Umbilical cord (tissue), 2 donors: ENCODE results near the gene ZNF175. TPM values are rescaled to one million over a fixed set of nuclear protein-coding genes. Genes with fewer than 3 reads are reported as not detected.
"Not testable (repeated sequence)": the region's sequence is repeated elsewhere in the genome, so short reads cannot be mapped to it uniquely, and the experiment has no call there.

Source experiments
- DNase-seq: peaks from one replicate; pipeline ENCODE4 v3.0.0-alpha.2; 2015; ENCODE audit warnings: low spot score
- total RNA-seq: library from RNA; depleted of rRNA; stranded (reverse); fragments of >200 nt; gene quantifications from one replicate; pipeline ENCODE4 v1.2.3, GENCODE V29; 2014; ENCODE audit warnings: low replicate concordance; ENCODE audit not compliant: insufficient read depth

ZNF175 gene
- total RNA-seq, 1 donor from 2014 or later = 17.3 TPM

- no peak for DNase-seq
Observed at GRCh38 chr19:51627491-51628138, 56.5 kb downstream of the ZNF175 start.

GRCh38 chr19:51628153-51628939, 57.3 kb downstream of the ZNF175 start:
- no peak for DNase-seq

GRCh38 chr19:51630315-51630714, 59.2 kb downstream of the ZNF175 start, which contains the start of gene SIGLEC5:
TSS of gene SIGLEC5 (minus strand) at chr19:51630401. CDS start at chr19:51630335, 66 bp downstream.
- not testable (repeated sequence) for DNase-seq

- DNase-seq = peak; percentile 24
Observed at GRCh38 chr19:51632126-51632525, 61.0 kb downstream of the ZNF175 start.

GRCh38 chr19:51637362-51637978, 66.4 kb downstream of the ZNF175 start:
- no peak for DNase-seq

GRCh38 chr19:51639916-51640315, 68.8 kb downstream of the ZNF175 start:
- DNase-seq = no peak

GRCh38 chr19:51640386-51640785, 69.3 kb downstream of the ZNF175 start:
- DNase-seq = no peak

- DNase-seq = no peak
Observed at GRCh38 chr19:51641648-51642047, 70.6 kb downstream of the ZNF175 start.

Other genes starting within 250 kb of the ZNF175 start
- gene VSIG10L, start 229.1 kb upstream of the ZNF175 start, total RNA-seq = 1.2 TPM
- gene ETFB, start 204.9 kb upstream of the ZNF175 start, total RNA-seq = 26.7 TPM
- gene CLDND2, start 202.3 kb upstream of the ZNF175 start, total RNA-seq = not detected
- not detected for gene NKG7, start 198.6 kb upstream of the ZNF175 start, total RNA-seq
- gene LIM2, start 183.3 kb upstream of the ZNF175 start, total RNA-seq = not detected
- 2.4 TPM for gene C19orf84, start 180.7 kb upstream of the ZNF175 start, total RNA-seq
- gene SIGLEC10, start 153.6 kb upstream of the ZNF175 start, total RNA-seq = 5.1 TPM
- gene SIGLEC8, start 112.8 kb upstream of the ZNF175 start, total RNA-seq = 0.72 TPM
- not detected for gene CEACAM18, start 92.7 kb upstream of the ZNF175 start, total RNA-seq
- gene SIGLEC12, start 69.5 kb upstream of the ZNF175 start, total RNA-seq = 5.3 TPM
- gene SIGLEC6, start 39.6 kb upstream of the ZNF175 start, total RNA-seq = not detected
- not detected for gene SIGLEC5, start 59.1 kb downstream of the ZNF175 start, total RNA-seq
- 3.6 TPM for gene SIGLEC14, start 75.5 kb downstream of the ZNF175 start, total RNA-seq
- 27.9 TPM for gene SPACA6, start 122.0 kb downstream of the ZNF175 start, total RNA-seq
- not detected for gene HAS1, start 152.7 kb downstream of the ZNF175 start, total RNA-seq
- 13.5 TPM for gene FPR1, start 180.6 kb downstream of the ZNF175 start, total RNA-seq
- 7.0 TPM for gene FPR2, start 189.9 kb downstream of the ZNF175 start, total RNA-seq
- gene FPR3, start 223.9 kb downstream of the ZNF175 start, total RNA-seq = 2.6 TPM